Measurements from ENCODE around the gene BSN. TPM values are rescaled to one million over a fixed set of nuclear protein-coding genes. Genes with fewer than 3 reads are reported as not detected.

The BSN gene
- total RNA-seq, 4 donors from 2014 or later, result 0.37 to 0.81 (median 0.73) TPM

DNA sequence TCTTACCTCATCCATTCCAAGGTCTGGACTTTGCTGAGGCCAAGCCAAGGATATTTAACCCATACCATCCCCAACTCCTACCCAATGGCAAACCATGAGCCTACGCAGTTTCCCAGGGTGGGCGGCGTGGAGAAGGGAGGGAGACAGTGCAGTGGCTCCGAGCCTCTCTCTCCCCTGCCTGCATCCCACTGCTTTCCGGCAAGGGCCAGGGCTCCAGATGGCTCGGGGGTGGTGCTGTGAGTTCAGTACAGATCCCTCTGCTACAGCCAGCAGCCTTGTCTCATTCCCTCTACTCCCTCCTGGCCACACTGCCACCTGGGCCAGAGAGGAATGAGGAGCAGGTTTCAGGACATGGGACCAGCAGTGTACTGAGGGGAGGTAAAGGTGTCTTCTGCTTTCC, 75.6 kb downstream of the BSN start:
- TF ChIP-seq POLR2AphosphoS5 (IDR thresholded peaks at IDR 0.05), result no peak
- TF ChIP-seq, protein P1, sequence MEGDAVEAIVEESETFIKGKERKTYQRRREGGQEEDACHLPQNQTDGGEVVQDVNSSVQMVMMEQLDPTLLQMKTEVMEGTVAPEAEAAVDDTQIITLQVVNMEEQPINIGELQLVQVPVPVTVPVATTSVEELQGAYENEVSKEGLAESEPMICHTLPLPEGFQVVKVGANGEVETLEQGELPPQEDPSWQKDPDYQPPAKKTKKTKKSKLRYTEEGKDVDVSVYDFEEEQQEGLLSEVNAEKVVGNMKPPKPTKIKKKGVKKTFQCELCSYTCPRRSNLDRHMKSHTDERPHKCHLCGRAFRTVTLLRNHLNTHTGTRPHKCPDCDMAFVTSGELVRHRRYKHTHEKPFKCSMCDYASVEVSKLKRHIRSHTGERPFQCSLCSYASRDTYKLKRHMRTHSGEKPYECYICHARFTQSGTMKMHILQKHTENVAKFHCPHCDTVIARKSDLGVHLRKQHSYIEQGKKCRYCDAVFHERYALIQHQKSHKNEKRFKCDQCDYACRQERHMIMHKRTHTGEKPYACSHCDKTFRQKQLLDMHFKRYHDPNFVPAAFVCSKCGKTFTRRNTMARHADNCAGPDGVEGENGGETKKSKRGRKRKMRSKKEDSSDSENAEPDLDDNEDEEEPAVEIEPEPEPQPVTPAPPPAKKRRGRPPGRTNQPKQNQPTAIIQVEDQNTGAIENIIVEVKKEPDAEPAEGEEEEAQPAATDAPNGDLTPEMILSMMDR (IDR thresholded peaks at IDR 0.05), result no peak
- no peak for TF ChIP-seq POLR2A (IDR thresholded peaks at IDR 0.05)
- TF ChIP-seq EP300 (IDR thresholded peaks at IDR 0.05), result no peak
- no peak overlapping the region for H3K4me3 ChIP-seq
- H3K4me1 ChIP-seq, result no peaks in the 10 kb centered on the region
- no peaks in the 10 kb centered on the region for H3K27me3 ChIP-seq
- no peak for ATAC-seq
- H3K36me3 ChIP-seq, result peaks cover 0 to 12% of the 10 kb centered on the region in 2 donors
- no peak overlapping the region for H3K27ac ChIP-seq
- WGBS, 2 donors (ENCODE audit: low coverage in 1 of 2), result 76% methylated on average over 3 of the region's 6 CpGs; no CpG with 5 or more reads in 1 of the 2 donors
- peaks cover 0 to 12% (median 0%) of the 10 kb centered on the region in 3 donors for H3K9me3 ChIP-seq

DNA sequence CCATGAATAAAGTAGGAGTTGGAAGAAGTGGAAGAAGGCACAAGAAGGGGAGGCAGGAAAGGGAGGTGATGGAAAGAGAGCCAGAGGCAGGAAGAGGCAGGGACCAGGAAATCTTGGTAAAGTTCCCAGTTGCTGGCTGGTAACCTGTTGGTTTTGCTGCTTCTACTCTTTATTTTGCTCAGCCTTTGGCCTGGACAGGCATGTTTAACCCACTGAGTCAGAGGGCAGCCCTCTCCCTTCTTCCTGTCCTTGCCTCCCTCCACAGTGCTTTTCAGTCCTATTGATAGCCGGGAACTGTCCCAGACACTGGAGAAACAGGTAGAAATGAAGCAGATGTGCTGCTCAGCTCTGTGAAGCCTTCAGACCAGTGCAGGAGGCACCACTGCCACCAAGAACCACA, 76.5 kb downstream of the BSN start:
- Histone ChIP-seq H3K27me3 (no peaks in the 10 kb centered on the region), H3K27ac (no peak overlapping the region), H3K4me3 (no peak overlapping the region), H3K36me3 (peaks cover 0 to 7% of the 10 kb centered on the region in 2 donors), H3K9me3 (peaks cover 0 to 12% (median 0%) of the 10 kb centered on the region in 3 donors), H3K4me1 (no peaks in the 10 kb centered on the region)
- no CpG with 5 or more reads among the region's 1 CpG for whole genome bisulfite sequencing, 2 donors (ENCODE audit: low coverage in 1 of 2)
- no peak for ATAC-seq
- TF ChIP-seq, protein P1 (IDR thresholded peaks at IDR 0.05), result no peak
- no peak for TF ChIP-seq POLR2A (IDR thresholded peaks at IDR 0.05)
- no peak for TF ChIP-seq POLR2AphosphoS5 (IDR thresholded peaks at IDR 0.05)
- TF ChIP-seq EP300 (IDR thresholded peaks at IDR 0.05), result no peak

DNA sequence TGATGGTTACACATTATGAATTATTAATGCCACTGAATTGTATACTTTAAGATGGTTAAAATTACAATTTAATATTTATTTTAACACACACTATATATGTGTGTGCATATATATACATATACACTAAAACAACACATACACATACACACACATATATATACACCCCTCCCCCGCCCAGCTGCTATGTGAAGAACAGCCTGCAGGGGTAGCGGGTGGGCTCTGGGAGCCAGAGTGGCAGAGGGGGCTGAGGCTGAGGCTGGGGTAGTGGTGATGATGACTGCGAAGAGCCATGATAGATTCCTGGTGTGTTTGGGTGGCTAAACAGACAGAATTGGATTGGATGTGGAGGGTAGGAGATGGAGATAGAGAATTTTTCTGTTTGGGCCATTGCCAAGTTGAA, 80.5 kb downstream of the BSN start:
- Histone ChIP-seq H3K27ac (no peak overlapping the region), H3K36me3 (no peaks in the 10 kb centered on the region), H3K27me3 (no peaks in the 10 kb centered on the region), H3K9me3 (peaks cover 0 to 12% (median 0%) of the 10 kb centered on the region in 3 donors), H3K4me1 (no peaks in the 10 kb centered on the region), H3K4me3 (no peak overlapping the region)
- 61 to 71% methylated on average over 2 to 3 of the region's 3 CpGs for WGBS, 2 donors (ENCODE audit: low coverage in 1 of 2)
- ATAC-seq, result no peak
- TF ChIP-seq, protein P1 (IDR thresholded peaks at IDR 0.05), result no peak
- no peak for TF ChIP-seq POLR2AphosphoS5 (IDR thresholded peaks at IDR 0.05)
- TF ChIP-seq EP300 (IDR thresholded peaks at IDR 0.05), result no peak
- TF ChIP-seq POLR2A (IDR thresholded peaks at IDR 0.05), result no peak

DNA sequence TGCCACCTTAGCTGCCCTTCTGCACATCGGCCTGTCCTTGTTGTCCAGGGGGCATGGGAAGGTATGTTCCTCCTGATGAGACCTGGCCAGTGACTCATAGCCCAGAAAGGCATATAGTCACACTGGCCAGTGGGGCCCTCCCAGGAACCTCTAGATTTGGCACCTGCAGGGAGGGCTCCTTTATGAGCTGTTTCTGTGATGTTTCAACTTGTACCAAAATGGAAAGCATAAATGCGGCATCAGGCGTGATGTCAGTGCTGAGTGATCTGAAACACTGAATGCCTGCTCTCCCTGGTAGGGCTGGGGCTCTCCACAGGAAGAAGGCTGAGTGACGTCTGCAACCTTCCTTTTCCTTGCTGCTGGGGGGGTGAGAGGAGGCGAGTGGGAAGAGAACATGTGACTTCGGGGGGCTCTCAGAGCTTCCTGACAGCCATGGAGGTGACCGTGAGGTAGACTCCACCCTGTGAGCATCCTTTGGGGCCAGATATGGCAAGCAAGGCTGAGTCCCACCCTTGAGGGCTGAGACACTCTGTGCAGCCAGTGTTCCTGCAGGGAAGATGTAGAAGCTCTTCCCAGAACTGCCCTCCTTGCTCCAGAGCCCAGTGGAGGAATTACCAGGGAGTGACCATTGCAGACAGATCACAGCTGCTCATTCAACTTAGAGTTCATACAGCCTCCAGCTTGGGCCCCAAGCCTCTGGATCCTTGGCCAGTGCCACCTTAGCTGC, 82.8 kb downstream of the BSN start:
- H3K4me3 ChIP-seq, result no peak overlapping the region
- TF ChIP-seq, protein P1 (IDR thresholded peaks at IDR 0.05), result no peak
- TF ChIP-seq EP300 (IDR thresholded peaks at IDR 0.05) (no peak), POLR2A (IDR thresholded peaks at IDR 0.05) (no peak), POLR2AphosphoS5 (IDR thresholded peaks at IDR 0.05) (no peak)
- no peak for ATAC-seq
- H3K36me3 ChIP-seq, result no peaks in the 10 kb centered on the region
- H3K4me1 ChIP-seq, result no peaks in the 10 kb centered on the region
- 60 to 83% methylated on average over 1 to 3 of the region's 7 CpGs for WGBS, 2 donors (ENCODE audit: low coverage in 1 of 2)
- H3K9me3 ChIP-seq, result peaks cover 0 to 4% (median 0%) of the 10 kb centered on the region in 3 donors
- H3K27ac ChIP-seq, result no peak overlapping the region
- H3K27me3 ChIP-seq, result no peaks in the 10 kb centered on the region

DNA sequence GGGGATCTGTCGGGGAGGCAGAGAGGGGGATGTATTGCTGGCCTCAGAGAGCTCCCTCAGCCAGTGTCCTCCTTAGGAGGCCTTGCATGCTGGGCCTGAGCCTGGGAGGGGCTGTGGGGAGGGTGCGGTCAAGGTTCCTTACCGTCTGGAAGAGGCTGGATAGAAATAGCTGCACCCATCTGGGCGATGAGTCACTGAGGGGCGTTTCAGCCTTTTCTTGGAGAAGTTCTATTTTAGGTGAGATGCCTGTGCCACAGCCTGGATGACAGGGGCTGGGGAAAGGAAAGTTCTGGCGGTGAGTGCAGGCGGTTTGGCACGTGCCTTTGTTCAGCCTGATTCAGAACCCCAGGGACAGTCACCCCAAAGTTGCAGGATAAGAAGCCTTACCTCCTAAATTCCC, 84.2 kb downstream of the BSN start:
- no peaks in the 10 kb centered on the region for H3K36me3 ChIP-seq
- WGBS, 2 donors (ENCODE audit: low coverage in 1 of 2), result 56% methylated on average over 5 of the region's 8 CpGs; no CpG with 5 or more reads in 1 of the 2 donors
- ATAC-seq, result no peak
- TF ChIP-seq EP300 (IDR thresholded peaks at IDR 0.05) (no peak), POLR2A (IDR thresholded peaks at IDR 0.05) (no peak), POLR2AphosphoS5 (IDR thresholded peaks at IDR 0.05) (no peak)
- TF ChIP-seq, protein P1 (IDR thresholded peaks at IDR 0.05), result no peak
- no peaks in the 10 kb centered on the region for H3K9me3 ChIP-seq
- H3K4me3 ChIP-seq, result no peak overlapping the region
- no peaks in the 10 kb centered on the region for H3K27me3 ChIP-seq
- no peak overlapping the region for H3K27ac ChIP-seq
- H3K4me1 ChIP-seq, result no peaks in the 10 kb centered on the region

Data from gastroesophageal sphincter (tissue), 4 donors.